ENCODE data around the gene UNC13C. TPM values are rescaled to one million over a fixed set of nuclear protein-coding genes. Genes with fewer than 3 reads are reported as not detected.

The UNC13C gene
- total RNA-seq, 1 donor from 2014 or later: not detected

- no peak for DNase-seq (ENCODE audit: low read depth in 2 of 2)
These were observed 662.6 kb downstream of the UNC13C start for GRCh38 chr15:54640873-54641272.

- DNase-seq (ENCODE audit: low read depth in 2 of 2): no peak
These were observed 666.6 kb downstream of the UNC13C start for GRCh38 chr15:54644796-54645195.

- no peak for DNase-seq (ENCODE audit: low read depth in 2 of 2)
These were observed 681.4 kb downstream of the UNC13C start for GRCh38 chr15:54659646-54660045.

GRCh38 chr15:54660356-54660755 is 682.1 kb downstream of the UNC13C start:
- no peak for DNase-seq (ENCODE audit: low read depth in 2 of 2)

GRCh38 chr15:54675241-54675640 is 697.0 kb downstream of the UNC13C start:
- DNase-seq (ENCODE audit: low read depth in 2 of 2): no peak

GRCh38 chr15:54681584-54681983 is 703.3 kb downstream of the UNC13C start:
- DNase-seq (ENCODE audit: low read depth in 2 of 2): no peak

Other genes starting within 250 kb of the UNC13C start
- not detected in 2 replicates for gene WDR72, start 218.8 kb upstream of the UNC13C start, total RNA-seq